ENCODE measurements around the gene IPO11.

Gene IPO11

GRCh38 chr5:62412549-62413329 lies at the start of gene IPO11:
TSS of gene IPO11 (plus strand) at chr5:62412763. CDS start at chr5:62437280, 24,517 bp downstream.
- TF ChIP-seq, protein P1, sequence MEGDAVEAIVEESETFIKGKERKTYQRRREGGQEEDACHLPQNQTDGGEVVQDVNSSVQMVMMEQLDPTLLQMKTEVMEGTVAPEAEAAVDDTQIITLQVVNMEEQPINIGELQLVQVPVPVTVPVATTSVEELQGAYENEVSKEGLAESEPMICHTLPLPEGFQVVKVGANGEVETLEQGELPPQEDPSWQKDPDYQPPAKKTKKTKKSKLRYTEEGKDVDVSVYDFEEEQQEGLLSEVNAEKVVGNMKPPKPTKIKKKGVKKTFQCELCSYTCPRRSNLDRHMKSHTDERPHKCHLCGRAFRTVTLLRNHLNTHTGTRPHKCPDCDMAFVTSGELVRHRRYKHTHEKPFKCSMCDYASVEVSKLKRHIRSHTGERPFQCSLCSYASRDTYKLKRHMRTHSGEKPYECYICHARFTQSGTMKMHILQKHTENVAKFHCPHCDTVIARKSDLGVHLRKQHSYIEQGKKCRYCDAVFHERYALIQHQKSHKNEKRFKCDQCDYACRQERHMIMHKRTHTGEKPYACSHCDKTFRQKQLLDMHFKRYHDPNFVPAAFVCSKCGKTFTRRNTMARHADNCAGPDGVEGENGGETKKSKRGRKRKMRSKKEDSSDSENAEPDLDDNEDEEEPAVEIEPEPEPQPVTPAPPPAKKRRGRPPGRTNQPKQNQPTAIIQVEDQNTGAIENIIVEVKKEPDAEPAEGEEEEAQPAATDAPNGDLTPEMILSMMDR (IDR thresholded peaks at IDR 0.05; ENCODE audit: low read depth, low read length), result no peak

GRCh38 chr5:62369039-62369438 lies 43.5 kb upstream of the IPO11 start:
- Histone ChIP-seq H3K9me3 (ENCODE audit: severe bottlenecking) (no peaks in the 10 kb centered on the region), H3K36me3 (peaks cover 42% of the 10 kb centered on the region), H3K27me3 (ENCODE audit: insufficient read depth, low read depth, severe bottlenecking) (no peaks in the 10 kb centered on the region), H3K4me3 (ENCODE audit: low read depth, low read length) (no peak overlapping the region), H3K27ac (no peak overlapping the region)
- no peak for DNase-seq
- TF ChIP-seq, protein P1 (IDR thresholded peaks at IDR 0.05; ENCODE audit: low read depth, low read length), result no peak

More at GRCh38 chr5:62412549-62413329, at the start of gene IPO11:
- H3K4me3 ChIP-seq (ENCODE audit: low read depth, low read length), result peak within 1 kb of the TSS; percentile 98
- no peaks in the 10 kb centered on the region for H3K27me3 ChIP-seq (ENCODE audit: insufficient read depth, low read depth, severe bottlenecking)
- peaks cover 4% of the 10 kb centered on the region; the same call in 1 of the 2 replicates for H3K36me3 ChIP-seq
- H3K27ac ChIP-seq, result peak within 1 kb of the TSS; percentile 75
- H3K9me3 ChIP-seq (ENCODE audit: severe bottlenecking), result no peaks in the 10 kb centered on the region
- DNase-seq, result peak; percentile 99

GRCh38 chr5:62371409-62371808 lies 41.2 kb upstream of the IPO11 start:
- Histone ChIP-seq H3K27me3 (ENCODE audit: insufficient read depth, low read depth, severe bottlenecking) (no peaks in the 10 kb centered on the region), H3K9me3 (ENCODE audit: severe bottlenecking) (no peaks in the 10 kb centered on the region), H3K27ac (no peak overlapping the region), H3K36me3 (peaks cover 39% of the 10 kb centered on the region), H3K4me3 (ENCODE audit: low read depth, low read length) (no peak overlapping the region)
- no peak for DNase-seq
- TF ChIP-seq, protein P1 (IDR thresholded peaks at IDR 0.05; ENCODE audit: low read depth, low read length), result no peak

DNA sequence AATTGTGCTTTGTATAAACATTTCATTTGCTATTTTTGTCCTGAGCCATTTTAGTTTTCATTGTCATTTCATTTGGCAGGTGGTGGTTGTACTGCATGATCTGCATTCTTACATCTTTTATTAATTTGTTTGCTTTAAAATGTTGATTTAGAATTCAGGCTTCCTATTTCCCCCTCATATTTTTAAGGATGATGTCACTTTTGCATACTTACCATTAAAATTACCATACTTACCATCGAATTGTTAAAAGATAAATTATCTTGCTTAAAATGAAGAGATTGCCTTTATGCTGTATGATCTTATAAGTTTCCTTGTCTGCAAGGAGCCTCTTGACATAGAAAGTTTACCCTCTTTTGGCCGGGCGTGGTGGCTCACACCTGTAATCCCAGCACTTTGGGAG lies 40.0 kb upstream of the IPO11 start:
- Histone ChIP-seq H3K27ac (no peak overlapping the region), H3K27me3 (ENCODE audit: insufficient read depth, low read depth, severe bottlenecking) (no peaks in the 10 kb centered on the region), H3K9me3 (ENCODE audit: severe bottlenecking) (no peaks in the 10 kb centered on the region), H3K36me3 (peaks cover 48% of the 10 kb centered on the region), H3K4me3 (ENCODE audit: low read depth, low read length) (no peak overlapping the region)
- no peak for DNase-seq
- TF ChIP-seq, protein P1 (IDR thresholded peaks at IDR 0.05; ENCODE audit: low read depth, low read length), result no peak

GRCh38 chr5:62373382-62373781 lies 39.2 kb upstream of the IPO11 start:
- peaks cover 54% of the 10 kb centered on the region for H3K36me3 ChIP-seq
- H3K27ac ChIP-seq, result no peak overlapping the region
- H3K4me3 ChIP-seq (ENCODE audit: low read depth, low read length), result no peak overlapping the region
- no peaks in the 10 kb centered on the region for H3K9me3 ChIP-seq (ENCODE audit: severe bottlenecking)
- DNase-seq, result no peak
- TF ChIP-seq, protein P1 (IDR thresholded peaks at IDR 0.05; ENCODE audit: low read depth, low read length), result no peak
- H3K27me3 ChIP-seq (ENCODE audit: insufficient read depth, low read depth, severe bottlenecking), result no peaks in the 10 kb centered on the region
